ENCODE data around the gene HHLA2. TPM values are rescaled to one million over a fixed set of nuclear protein-coding genes. Genes with fewer than 3 reads are reported as not detected.

HHLA2 gene
- total and polyA plus RNA-seq, 2 of the 8 experiments (the other 6 are each of a cell fraction or from before 2014, with no cell fraction given): not detected

- TF ChIP-seq CHD7 (IDR thresholded peaks at IDR 0.05; ENCODE audit: insufficient replicate concordance, low read length) (no peak), EP300 (IDR thresholded peaks at IDR 0.05; ENCODE audit: borderline replicate concordance in 1 of 2, low read depth in 2 of 2, low read length in 2 of 2) (no peak), CREB1 (IDR thresholded peaks at IDR 0.05) (no peak), RXRA (IDR thresholded peaks at IDR 0.05; ENCODE audit: insufficient read depth, low read depth, low read length) (no peak), RAD21 (IDR thresholded peaks at IDR 0.05 in 1 of 2, conservative IDR thresholded peaks at IDR 0.05 in 1 of 2; ENCODE audit: low read depth in 2 of 2, low read length in 2 of 2) (no peak), FOSL1 (IDR thresholded peaks at IDR 0.05; ENCODE audit: insufficient read depth, low read depth, low read length) (no peak), MAX (IDR thresholded peaks at IDR 0.05) (no peak), CHD2 (IDR thresholded peaks at IDR 0.05; ENCODE audit: low read length) (no peak)
These were observed 3.9 kb upstream of the HHLA2 start (continued) for GRCh38 chr3:108292450-108292849.
